B cell (primary cell): Measurements from ENCODE around the gene PLA2G4E. TPM values are rescaled to one million over a fixed set of nuclear protein-coding genes. Genes with fewer than 3 reads are reported as not detected.

Experiments used
- ATAC-seq: fragments of 200-7000 bp; cut with Tn5 transposase; one replicate; pipeline ENCODE4 v1.10.0; 2021; ENCODE audit warnings: low read depth, mild to moderate bottlenecking, moderate number of reproducible peaks, moderate library complexity
- CTCF ChIA-PET: fragments of 350-600 bp; sonication (Branson Sonifier 250); formaldehyde crosslinking; loops from one replicate; lab custom pipeline; 2021; ENCODE audit warnings: antibody characterized with exemption, inconsistent platforms; lab: Charles Lee
- POLR2A ChIA-PET: fragments of 350-600 bp; sonication (Branson Sonifier 250); formaldehyde crosslinking; loops from one replicate; lab custom pipeline; 2021; ENCODE audit warnings: antibody characterized with exemption; lab: Charles Lee
- DNase-seq: peaks from one replicate; pipeline ENCODE4 v3.0.0; 2013
- H2AFZ ChIP-seq: 2 replicates; pipeline ENCODE4 v1.6.1; 2012; ENCODE audit warnings: mild to moderate bottlenecking, low read depth, low read length; ENCODE audit not compliant: insufficient read depth, poor library complexity, severe bottlenecking
- H3K27ac ChIP-seq, 2 donors: 1 replicate in 1 of 2; 2 replicates in 1 of 2; pipeline ENCODE4 v1.5.1; 2012 to 2013; ENCODE audit warnings: low read length in 2 of 2, mild to moderate bottlenecking in 2 of 2, moderate library complexity in 1 of 2
- H3K27me3 ChIP-seq, 4 experiments: fragments of 200-600 bp in 1 of 4; sonication (generic) in 1 of 4; replicated peaks in 1 of 4; 1 replicate in 2 of 4; 2 replicates in 2 of 4; pipeline versions ENCODE4 v1.6.1 to v1.7.0; 2013 to 2016; ENCODE audit warnings: low read length in 3 of 4, mild to moderate bottlenecking in 2 of 4, mixed read lengths in 1 of 4, moderate library complexity in 1 of 4; ENCODE audit not compliant: insufficient read depth in 4 of 4, control insufficient read depth in 3 of 4; ENCODE audit errors: control extremely low read depth in 1 of 4
- H3K36me3 ChIP-seq, 2 experiments: replicated peaks in 1 of 2; 1 replicate in 1 of 2; 2 replicates in 1 of 2; pipeline versions ENCODE4 v1.6.1 to v1.7.1; 2013; ENCODE audit warnings: low read length in 1 of 2; ENCODE audit not compliant: insufficient read depth in 2 of 2, control insufficient read depth in 1 of 2; ENCODE audit errors: control extremely low read depth in 1 of 2, extremely low read depth in 1 of 2
- H3K4me1 ChIP-seq, 2 donors: fragments of 200-600 bp in 1 of 2; sonication (generic) in 1 of 2; 1 replicate in 1 of 2; 2 replicates in 1 of 2; pipeline versions ENCODE4 v1.5.1 to v1.6.1; 2013 to 2017; ENCODE audit warnings: low read length in 2 of 2; ENCODE audit not compliant: control insufficient read depth in 2 of 2, insufficient read depth in 2 of 2
- H3K4me2 ChIP-seq: replicated peaks from 2 replicates; pipeline ENCODE3; 2012; ENCODE audit warnings: mild to moderate bottlenecking, low read depth, low read length; ENCODE audit not compliant: poor library complexity, severe bottlenecking
- H3K4me3 ChIP-seq, 5 experiments: fragments of 200-600 bp in 1 of 5; sonication (generic) in 1 of 5; 1 replicate in 3 of 5; 2 replicates in 2 of 5; pipeline versions ENCODE4 v1.5.1 to v1.7.0; 2011 to 2016; ENCODE audit warnings: low read length in 4 of 5, mild to moderate bottlenecking in 4 of 5, low read depth in 2 of 5, control low read depth in 1 of 5, moderate library complexity in 1 of 5; ENCODE audit not compliant: insufficient read depth in 1 of 5; ENCODE audit errors: control extremely low read depth in 1 of 5, extremely low read depth in 1 of 5
- H3K79me2 ChIP-seq: fragments of 200-600 bp; sonication (generic); one replicate; pipeline ENCODE4 v1.6.0; 2016; ENCODE audit warnings: low read length; ENCODE audit not compliant: control insufficient read depth, insufficient read depth
- H3K9ac ChIP-seq: fragments of 200-600 bp; sonication (generic); 2 replicates; pipeline ENCODE4 v1.6.1; 2017; ENCODE audit warnings: mild to moderate bottlenecking, low read length, moderate library complexity
- H3K9me3 ChIP-seq, 3 donors: one replicate each; pipeline versions ENCODE4 v1.6.1 to v1.7.1; 2013; ENCODE audit warnings: low read length in 2 of 3; ENCODE audit not compliant: control insufficient read depth in 2 of 3, insufficient read depth in 1 of 3; ENCODE audit errors: control extremely low read depth in 1 of 3
- H4K20me1 ChIP-seq: 2 replicates; pipeline ENCODE4 v1.6.0; 2012; ENCODE audit warnings: mild to moderate bottlenecking, low read length; ENCODE audit not compliant: insufficient read depth, control insufficient read depth, poor library complexity, severe bottlenecking
- H3K27ac Mint-ChIP-seq: one replicate; pipeline ENCODE4 v1.8.0; 2021; ENCODE audit warnings: mixed read lengths
- H3K27me3 Mint-ChIP-seq: one replicate; pipeline ENCODE4 v1.8.0; 2021; ENCODE audit warnings: mixed read lengths
- H3K4me1 Mint-ChIP-seq: one replicate; pipeline ENCODE4 v1.8.0; 2021; ENCODE audit warnings: mixed read lengths
- H3K4me3 Mint-ChIP-seq: one replicate; pipeline ENCODE4 v1.8.0; 2021; ENCODE audit warnings: mixed read lengths
- H3K9me3 Mint-ChIP-seq: one replicate; pipeline ENCODE4 v1.8.0; 2022; ENCODE audit warnings: mixed read lengths; ENCODE audit not compliant: insufficient read depth
- EZH2 ChIP-seq: IDR thresholded peaks from 2 replicates; pipeline ENCODE4 v1.6.1; 2012; ENCODE audit warnings: borderline replicate concordance, low read depth, mild to moderate bottlenecking, moderate library complexity, low read length; ENCODE audit not compliant: insufficient read depth, poor library complexity, severe bottlenecking
- whole genome bisulfite sequencing: methylation state at CpG from one replicate; pipeline ENCODE4 v1.1.5; 2013; ENCODE audit warnings: missing lambda C conversion rate; ENCODE audit not compliant: insufficient coverage; 5-methylcytosine and 5-hydroxymethylcytosine counted together
- intact Hi-C: fragments of 100-400 bp; cut with micrococcal nuclease; formaldehyde crosslinking; loops from one replicate; pipeline ENCODE4 v1.10.0; 2022
- polyA plus RNA-seq: library from polyadenylated mRNA; depleted of rRNA; stranded (reverse); fragments of >200 nt; gene quantifications from 2 replicates; pipeline ENCODE4 v1.2.3, GENCODE V29; 2012
- total RNA-seq, 2 donors: library from RNA; stranded (reverse); fragments of 120-200 nt in 1 of 2; gene quantifications; 1 replicate in 1 of 2; 2 replicates in 1 of 2; pipeline versions ENCODE4 v1.2.3 to v1.2.4, GENCODE V29; 2013 to 2022
- TF ChIP-seq, protein P1 (sequence below): fragments of 200-600 bp; IDR thresholded peaks from one replicate; pipeline ENCODE4 v1.8.0; 2022; ENCODE audit warnings: antibody characterized with exemption, mild to moderate bottlenecking

The PLA2G4E gene
- total and polyA plus RNA-seq, 2 donors (not counting 1 experiment from before 2014, with no cell fraction given), result not detected

DNA sequence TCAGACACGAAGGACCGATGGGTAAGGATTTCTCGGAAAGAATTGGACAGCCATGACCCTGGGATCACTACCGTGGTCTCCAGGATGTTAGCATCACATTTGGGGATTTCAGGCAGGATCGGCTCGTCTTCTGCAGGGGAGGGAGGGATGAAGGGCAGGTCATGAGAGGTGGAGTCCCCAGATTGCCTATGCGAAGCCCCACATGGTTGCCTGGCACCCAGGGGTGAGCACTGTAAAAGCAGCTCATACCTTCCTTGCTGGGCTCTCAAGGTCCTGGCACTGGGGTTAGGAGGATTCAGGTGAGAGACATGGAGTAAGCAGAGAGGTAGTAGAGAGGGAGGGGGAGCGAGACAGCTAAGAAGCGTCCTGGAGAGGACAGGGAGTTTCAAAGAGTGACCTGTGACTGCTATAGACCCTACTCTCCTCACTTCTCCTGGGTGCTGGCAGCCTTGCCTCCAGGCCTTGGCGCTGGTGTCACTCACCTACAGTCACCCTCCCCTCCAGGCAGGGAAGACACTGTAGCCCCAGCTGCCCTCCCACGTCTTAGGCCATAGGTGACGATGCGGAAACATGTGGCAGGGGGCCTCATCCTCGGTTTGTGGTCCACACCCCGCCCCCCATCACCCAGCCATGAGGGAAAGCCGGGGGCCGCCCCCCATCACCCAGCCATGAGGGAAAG, 33.5 kb downstream of the PLA2G4E start:
- H3K27ac ChIP-seq, result no peak overlapping the region
- no peaks in the 10 kb centered on the region for H4K20me1 ChIP-seq
- ChIA-PET CTCF (interaction anchor here (1.5 to 8.8 kb wide), 3 partner anchors 56 to 95 kb away, joined by 3 to 113 read pairs (median 109); no protein-coding TSS in a partner anchor), POLR2A (no interaction called here)
- no peaks in the 10 kb centered on the region for H3K79me2 ChIP-seq
- H3K27me3 Mint-ChIP-seq, result peaks cover 3% of the 10 kb centered on the region
- H3K4me2 ChIP-seq, result no peak overlapping the region
- 80% methylated on average over 11 of the region's 17 CpGs for WGBS
- ATAC-seq (no peak), DNase-seq (no peak)
- no peak overlapping the region for H3K27ac Mint-ChIP-seq
- peaks cover 0 to 9% (median 4%) of the 10 kb centered on the region in 4 experiments for H3K27me3 ChIP-seq
- intact Hi-C loops, result no loop called here
- no peak overlapping the region for H3K4me3 ChIP-seq
- H3K36me3 ChIP-seq, result no peaks in the 10 kb centered on the region
- TF ChIP-seq EZH2, result no peak
- TF ChIP-seq, protein P1, sequence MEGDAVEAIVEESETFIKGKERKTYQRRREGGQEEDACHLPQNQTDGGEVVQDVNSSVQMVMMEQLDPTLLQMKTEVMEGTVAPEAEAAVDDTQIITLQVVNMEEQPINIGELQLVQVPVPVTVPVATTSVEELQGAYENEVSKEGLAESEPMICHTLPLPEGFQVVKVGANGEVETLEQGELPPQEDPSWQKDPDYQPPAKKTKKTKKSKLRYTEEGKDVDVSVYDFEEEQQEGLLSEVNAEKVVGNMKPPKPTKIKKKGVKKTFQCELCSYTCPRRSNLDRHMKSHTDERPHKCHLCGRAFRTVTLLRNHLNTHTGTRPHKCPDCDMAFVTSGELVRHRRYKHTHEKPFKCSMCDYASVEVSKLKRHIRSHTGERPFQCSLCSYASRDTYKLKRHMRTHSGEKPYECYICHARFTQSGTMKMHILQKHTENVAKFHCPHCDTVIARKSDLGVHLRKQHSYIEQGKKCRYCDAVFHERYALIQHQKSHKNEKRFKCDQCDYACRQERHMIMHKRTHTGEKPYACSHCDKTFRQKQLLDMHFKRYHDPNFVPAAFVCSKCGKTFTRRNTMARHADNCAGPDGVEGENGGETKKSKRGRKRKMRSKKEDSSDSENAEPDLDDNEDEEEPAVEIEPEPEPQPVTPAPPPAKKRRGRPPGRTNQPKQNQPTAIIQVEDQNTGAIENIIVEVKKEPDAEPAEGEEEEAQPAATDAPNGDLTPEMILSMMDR, result no peak
- H2AFZ ChIP-seq, result no peak overlapping the region
- no peak overlapping the region for H3K9ac ChIP-seq
- H3K4me3 Mint-ChIP-seq, result no peak overlapping the region
- no peaks in the 10 kb centered on the region for H3K9me3 Mint-ChIP-seq
- no peaks in the 10 kb centered on the region for H3K9me3 ChIP-seq
- H3K4me1 Mint-ChIP-seq, result no peaks in the 10 kb centered on the region
- H3K4me1 ChIP-seq, result no peaks in the 10 kb centered on the region
